Activated CD4-positive, alpha-beta T cell treated with anti-CD3 and anti-CD28 coated beads for 1 hour (primary cell): ENCODE measurements around the gene PTPRN.
"Not testable (repeated sequence)": the region's sequence is repeated elsewhere in the genome, so short reads cannot be mapped to it uniquely, and the experiment has no call there.

ENCODE experiments used
- DNase-seq: peaks from one replicate; pipeline ENCODE4 v3.0.0-alpha.2; 2020

Gene PTPRN

DNA sequence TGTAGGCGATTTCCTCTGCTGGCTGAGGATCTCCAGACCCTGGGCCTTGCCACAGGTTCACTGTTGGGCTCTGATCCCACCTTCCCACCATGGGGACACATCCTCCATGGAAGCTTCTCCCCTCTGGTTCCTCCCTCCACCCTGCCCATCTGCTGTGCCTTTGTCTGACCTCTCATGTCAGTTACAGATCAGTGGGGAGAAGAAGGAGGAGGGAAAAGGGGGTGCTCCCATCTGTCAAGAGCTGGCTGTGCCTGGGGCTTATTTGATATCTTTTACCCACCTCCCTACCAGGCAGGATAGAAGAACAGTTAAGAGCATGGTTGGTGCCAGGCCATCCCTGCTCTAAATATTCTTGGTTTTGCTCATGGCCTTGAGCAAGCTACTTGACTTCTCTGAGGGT, 42.3 kb downstream of the PTPRN start:
- no peak for DNase-seq

DNA sequence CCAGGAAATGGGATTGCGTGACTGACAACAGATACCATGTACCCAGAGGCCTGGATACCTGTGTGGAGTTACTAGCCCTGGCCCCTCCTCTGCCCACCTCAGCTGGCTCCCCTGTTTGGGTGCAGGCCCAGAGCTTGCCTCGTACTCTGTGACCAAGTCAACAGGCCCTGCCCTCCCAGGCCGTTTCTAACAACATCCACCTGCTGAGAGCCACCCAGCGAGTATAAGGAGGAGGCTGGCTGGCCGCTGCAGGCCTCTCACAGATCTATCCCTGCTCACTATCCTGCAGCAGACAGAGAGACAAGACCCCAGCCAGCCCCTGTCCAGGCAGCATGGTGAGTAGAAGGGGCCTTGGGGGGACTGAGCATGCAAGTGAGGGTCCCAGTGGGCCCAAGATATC, 43.0 kb downstream of the PTPRN start:
- DNase-seq = no peak

DNA sequence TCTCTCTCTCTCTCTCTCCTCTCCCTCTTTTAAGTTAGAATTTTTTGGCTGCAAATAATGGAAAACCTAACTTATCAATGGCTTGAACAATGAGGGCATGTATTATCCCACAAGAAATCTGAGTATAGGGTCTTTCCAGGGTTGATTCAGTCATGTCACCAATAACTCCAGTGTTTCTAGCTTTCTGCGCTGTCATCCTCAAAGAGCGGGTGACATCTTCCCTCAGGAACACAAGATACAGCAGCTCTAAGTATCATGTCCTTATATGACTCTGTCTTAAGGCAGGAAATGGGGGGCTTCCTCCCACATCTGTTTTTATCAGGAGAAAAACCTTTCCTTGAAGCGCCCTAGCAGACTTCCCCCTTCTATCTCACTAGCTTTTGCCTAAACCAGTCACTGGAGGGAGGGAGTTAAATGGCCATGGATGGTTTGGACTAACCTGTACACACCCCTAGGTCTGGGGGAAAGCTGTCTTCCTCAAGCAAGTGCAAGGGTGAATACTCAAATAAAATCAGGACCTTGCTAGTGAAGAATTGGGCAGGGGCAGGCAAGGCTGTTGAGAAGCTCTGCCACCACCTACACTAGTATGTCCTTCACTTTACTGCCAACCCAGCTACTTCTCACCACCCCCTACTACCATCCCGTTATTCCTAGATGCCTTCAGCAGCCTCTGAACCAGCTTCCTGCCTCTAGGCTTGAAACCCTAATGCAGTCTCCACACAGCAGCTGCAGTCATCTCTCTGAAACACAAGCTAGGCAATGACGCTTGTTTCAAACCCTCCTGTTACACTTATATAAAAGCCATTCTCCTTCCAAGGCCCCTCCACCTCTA, 48.0 kb downstream of the PTPRN start:
- no peak for DNase-seq

DNA sequence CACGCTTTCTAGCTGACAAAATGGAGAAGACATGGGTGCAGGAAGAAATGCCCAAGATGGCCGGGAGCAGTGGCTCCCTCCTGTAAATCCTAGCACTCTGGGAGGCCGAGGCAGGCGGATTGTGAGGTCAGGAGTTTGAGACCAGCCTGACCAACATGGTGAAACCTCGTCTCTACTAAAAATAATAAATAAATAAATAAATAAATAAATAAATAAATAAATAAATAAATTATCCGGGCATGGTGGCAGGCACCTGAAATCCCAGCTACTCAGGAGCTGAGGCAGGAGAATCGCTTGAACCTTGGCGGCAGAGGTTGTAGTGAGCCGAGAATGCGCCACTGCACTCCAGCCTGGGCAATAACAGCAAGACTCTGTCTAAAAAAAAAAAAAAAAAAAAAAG, 50.3 kb downstream of the PTPRN start:
- DNase-seq = not testable (repeated sequence)

DNA sequence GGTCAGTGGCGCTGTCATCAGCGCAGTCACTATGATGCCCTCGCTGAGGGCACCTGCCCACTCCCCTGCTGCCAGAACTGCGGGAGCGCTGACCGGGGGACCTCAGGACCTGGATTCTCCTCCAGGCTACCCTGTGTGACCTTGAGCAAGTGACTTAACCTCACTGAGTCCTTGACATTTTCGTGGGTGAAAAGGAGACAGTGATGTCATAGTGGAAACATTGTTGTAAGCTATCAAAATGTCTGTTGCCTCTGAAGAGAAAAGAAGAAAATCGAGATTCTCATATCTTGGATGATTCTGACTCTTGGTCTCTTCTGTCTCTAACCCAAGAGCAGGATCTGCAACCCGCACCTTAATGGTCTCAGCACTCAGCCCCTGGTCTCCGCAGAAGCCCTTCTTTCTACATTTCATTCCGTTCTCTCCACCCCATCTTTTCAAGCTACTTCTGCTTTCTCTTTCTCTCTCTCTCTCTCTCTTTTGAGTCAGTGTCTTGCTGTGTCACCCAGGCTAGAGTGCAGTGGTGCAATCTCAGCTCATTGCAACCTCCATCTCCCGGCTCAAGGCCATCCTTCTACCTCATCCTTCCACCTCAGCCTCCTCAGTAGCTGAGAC, 54.5 kb downstream of the PTPRN start:
- DNase-seq = no peak

DNA sequence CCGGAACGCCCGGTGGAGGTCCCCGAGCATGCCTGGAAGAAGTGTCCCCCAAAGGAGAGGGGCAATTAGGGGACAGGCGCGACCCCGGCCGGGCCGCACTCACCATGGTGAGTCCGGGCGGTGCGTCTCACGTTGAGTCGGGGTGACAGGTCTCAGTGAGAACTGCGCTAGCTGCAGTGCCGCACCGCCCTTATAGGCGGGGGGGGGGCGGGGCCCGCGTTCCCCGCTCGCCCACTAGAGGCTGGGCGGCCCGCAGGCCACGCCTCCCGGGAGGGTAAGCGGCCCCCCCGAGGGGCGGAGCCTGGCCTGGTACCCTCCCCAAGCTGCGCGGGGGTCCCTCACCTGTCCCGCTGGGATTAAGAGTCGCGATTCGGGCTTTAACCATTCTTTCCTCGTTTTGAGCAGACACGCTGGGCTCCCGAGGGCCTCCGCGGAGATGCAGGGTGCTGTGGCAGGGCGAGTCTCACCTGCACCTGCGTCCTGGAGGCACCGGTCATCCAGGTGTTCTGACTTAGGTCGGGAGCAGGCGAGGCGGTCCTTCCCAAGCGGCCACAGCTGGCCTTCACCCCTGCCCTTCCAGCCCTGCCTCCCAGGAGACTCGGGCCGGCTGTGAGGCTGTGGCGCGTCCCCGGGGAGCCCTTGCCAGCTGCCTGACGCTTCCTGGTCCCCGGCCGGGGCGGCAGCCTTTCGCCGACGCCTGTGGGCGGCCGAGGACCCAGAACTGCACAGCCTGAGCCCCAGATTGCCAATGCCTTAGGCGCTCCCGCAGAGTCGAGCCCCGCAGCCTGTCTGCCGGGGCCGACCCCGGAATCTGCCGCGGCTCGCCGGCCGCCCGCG, 55.2 kb downstream of the PTPRN start, which contains the start of gene TUBA4A:
TUBA4A (minus strand) TSS at position 166 of the 837 bp plus-strand sequence; CDS start at position 106, 60 bp downstream.
- peak; percentile 89 for DNase-seq

DNA sequence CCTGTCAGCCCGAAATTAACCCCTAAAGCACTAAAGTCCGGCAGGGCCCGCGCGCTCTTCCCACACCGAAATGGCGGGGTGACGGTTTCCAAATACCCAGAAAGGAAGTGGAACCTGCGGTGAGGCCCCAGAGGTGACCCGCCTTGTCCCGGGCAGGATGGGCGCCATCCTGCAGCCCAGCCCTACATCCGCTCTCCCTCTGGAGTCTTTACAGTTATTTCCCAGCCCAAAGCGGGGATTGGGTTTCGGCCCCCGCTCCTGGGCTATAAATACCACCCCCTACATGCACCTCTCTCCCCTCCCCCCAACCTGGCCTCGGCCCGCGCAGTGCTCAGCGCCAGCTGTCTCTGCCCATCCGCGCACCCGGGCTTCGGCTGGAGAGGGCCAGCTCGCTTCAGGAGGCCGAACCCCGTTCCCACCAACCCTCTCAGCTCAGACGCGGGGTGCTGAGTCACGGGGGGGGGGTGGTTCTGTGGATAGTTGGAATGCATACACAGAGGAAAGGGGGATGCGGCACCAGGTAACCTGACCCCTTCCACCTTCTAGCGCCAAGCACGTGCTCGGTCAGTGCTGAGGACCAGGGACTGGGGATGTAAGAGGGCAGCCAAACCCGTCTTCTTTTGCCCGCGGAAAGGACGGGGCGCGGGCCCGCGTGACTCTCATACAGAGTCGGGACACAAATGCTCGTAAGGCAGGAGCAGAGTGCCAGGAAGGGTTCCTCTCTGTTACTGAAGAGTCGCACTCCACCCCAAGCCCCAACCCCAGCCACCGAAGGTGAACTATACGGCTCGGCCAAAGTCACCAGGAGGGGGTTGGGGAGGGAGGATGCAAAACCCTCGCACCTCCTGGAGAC, 56.1 kb downstream of the PTPRN start, which contains the start of gene TUBA4B:
TUBA4B (plus strand) TSS at position 344 of the 853 bp plus-strand sequence; CDS start at position 509, 165 bp downstream.
- DNase-seq = no peak

DNA sequence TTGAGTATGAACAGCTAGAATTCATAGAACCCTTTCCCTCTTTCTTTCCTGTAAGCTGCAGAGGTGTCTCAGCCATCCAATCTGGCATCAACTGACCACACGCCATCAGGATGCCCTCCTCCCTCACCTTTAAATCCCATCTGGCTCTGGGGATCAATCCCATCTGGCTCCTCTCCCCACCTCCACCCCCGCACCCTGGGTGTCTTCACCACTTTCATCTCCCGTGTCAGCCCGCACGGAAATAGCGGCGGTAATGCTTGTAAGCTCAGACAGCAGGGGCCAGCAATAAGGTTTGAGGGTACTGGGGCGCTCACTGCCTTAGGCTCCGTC, 56.7 kb downstream of the PTPRN start:
- no peak for DNase-seq

DNA sequence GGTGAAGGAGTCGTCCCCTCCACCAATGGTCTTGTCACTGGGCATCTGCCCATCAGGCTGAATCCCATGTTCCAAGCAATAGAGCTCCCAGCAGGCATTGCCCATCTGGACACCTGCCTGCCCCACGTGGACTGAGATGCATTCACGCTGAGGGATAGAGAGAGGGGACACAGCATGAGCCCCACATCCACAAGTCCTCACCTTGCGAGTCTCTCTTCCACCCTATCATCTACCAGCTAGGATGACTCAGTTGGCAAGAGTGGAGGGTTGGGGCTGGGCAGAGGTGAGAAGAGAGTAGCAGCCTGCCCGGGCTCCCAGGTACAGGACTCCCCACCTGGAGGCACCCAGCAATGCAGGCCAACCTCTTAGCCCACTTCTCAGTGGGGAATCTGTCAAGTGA, 57.1 kb downstream of the PTPRN start:
- DNase-seq = no peak

DNA sequence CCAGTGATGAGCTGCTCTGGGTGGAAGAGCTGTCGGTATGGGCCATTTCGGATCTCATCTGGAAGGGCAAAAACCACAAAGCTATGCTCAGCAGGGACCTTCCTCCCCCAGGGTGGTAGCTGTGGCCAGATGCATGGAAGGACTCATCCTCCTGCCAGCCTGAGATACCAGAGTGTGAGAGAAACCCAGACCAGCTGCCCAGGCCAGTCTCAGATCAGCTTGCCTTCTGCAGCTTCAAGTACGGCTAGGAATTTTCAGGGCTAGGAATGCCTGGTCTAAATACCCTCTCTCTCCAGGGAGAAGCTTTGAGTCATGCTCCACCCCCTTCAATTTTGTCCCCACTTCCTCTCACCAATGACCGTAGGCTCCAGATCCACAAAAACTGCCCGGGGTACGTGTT, 57.5 kb downstream of the PTPRN start:
- no peak for DNase-seq

DNA sequence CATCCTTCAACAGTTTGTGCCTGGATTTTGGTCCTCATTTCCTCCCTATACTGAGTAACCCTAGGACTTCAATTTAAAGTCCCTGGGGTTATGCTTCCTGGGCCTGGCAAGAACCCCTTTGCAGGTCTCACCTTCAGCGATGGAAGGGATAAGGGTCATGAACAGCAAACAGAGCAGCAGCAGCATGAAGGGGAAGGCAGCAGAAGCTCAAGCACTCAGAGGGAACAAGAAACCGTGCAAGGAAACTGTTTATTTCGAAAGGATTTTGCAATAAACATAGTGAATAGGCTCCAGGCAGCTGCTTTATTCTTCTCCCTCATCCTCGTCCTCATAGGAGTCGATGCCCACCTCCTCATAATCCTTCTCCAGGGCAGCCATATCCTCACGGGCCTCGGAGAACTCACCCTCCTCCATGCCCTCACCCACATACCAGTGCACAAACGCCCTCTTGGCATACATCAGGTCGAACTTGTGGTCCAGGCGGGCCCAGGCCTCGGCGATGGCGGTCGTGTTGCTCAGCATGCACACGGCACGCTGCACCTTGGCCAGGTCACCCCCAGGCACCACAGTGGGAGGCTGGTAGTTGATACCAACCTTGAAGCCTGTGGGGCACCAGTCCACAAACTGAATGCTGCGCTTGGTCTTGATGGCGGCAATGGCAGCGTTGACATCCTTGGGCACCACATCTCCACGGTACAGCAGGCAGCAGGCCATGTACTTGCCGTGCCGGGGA, 59.0 kb downstream of the PTPRN start:
- no peak for DNase-seq

DNA sequence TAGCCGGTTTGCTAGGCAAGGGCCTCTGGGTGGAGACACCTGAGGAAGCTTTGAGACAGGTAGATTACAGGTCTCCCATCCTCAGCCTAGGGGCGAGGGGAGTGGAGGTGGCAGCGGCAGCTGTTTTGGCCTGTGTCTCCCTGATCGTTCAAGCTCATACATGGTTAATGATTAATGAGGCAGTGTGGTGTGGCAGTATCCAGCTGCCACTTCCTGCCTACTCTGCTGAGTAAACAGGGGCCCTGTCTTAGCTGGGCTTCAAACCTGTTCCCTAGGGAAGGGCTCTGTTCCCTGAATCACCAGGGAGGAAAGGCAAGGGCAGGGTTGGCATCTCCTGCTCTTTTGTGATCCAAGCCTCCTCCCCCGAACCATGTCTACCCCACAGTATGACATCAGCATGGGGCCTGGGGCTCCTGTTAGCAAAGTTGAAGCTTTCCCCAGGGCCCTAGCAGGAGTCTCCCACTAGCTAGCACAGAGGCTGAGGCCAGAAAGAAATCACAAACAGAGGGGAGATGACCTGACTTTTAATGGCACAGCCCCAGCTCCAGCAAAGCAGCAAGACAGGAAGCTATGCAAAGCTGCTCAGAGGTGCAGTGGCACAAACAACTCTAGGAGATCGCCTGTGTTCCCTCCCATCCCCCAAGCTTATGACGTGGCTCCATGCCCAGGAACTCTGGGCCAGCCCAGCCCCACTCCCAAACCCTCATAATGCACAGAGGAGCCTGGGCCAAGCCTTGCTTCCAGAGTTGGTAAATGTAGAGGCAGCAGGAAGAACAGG, 59.8 kb downstream of the PTPRN start:
- DNase-seq = no peak

DNA sequence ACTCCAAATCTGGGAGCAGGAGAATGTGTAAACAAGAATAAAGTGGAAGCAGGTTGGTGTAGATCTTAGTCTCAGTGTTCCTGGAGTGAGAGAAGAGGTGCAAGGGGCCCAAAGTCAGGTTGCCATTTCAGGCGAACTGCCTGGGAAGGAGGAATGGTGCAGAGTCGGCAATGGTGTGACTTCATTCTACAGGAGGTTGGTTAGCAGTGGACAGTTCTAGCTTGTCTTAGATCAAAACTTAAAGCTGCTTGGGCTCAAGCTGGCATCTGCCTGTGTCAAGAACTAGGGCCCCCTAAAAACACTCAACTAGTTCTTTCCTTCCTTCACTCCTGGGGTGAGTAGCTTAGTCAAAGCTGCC, 60.4 kb downstream of the PTPRN start:
- no peak for DNase-seq

DNA sequence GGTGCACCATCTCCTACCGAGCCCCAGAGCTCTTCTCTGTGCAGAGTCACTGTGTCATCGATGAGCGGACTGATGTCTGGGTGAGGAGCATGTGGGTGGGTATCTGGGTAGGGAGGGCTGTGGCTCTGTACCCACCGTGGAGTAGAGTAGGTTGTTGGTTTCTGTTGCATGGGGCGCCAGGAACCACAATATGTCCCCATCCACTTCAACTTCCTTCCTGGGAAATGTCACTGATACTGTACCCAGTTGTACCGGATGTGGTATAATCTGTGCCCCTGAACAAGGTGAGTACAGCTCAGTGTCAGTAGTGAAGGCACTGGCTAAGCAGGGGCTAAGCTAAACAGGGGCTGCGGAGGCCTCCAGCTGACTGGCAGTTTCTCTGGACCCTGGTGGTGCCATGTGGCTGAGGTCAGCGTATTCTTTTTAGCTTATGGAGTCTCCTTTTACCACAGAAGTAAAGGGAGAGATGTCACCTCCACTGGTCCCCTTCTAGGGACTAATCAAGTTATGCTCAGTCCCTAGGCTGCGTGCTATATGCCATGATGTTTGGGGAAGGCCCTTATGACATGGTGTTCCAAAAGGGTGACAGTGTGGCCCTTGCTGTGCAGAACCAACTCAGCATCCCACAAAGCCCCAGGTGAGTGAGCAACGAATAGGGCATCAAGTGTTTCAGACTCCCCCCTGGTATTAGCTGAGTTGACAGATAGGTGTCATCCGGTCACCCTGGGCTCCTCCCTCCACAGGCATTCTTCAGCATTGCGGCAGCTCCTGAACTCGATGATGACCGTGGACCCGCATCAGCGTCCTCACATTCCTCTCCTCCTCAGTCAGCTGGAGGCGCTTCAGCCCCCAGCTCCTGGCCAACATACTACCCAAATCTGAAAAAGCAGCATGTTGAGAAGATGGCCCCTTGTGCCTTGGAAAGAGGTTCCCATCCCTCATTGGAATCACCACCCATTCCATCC, 61.2 kb downstream of the PTPRN start:
- DNase-seq = no peak

DNA sequence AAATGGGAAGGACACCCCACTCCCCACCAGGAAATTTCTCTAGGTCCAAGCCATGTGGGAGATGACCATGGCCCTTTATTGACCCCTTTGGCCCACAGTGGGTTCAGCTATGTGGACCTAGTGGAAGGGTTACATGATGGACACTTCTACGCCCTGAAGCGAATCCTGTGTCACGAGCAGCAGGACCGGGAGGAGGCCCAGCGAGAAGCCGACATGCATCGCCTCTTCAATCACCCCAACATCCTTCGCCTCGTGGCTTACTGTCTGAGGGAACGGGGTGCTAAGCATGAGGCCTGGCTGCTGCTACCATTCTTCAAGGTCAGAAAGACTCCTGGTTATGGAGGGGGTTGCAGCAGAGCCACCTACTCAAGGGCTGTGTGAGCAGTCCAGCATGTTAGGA, 62.6 kb downstream of the PTPRN start:
- no peak for DNase-seq

DNA sequence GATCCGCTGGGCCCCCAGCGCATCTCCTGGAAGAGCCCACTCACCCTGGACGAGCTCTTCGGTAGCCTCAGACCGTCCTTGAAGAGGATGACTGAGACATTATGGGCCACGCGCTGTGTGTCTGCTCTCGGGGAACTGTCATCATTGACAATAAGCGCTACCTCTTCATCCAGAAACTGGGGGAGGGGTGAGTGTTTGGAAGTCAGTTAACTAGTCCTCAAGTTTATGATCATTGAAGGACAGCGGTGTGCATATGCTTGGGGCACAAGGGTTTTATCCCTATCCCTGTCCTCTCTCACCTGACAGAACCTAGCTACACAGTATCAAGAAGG, 63.3 kb downstream of the PTPRN start:
- no peak for DNase-seq

DNA sequence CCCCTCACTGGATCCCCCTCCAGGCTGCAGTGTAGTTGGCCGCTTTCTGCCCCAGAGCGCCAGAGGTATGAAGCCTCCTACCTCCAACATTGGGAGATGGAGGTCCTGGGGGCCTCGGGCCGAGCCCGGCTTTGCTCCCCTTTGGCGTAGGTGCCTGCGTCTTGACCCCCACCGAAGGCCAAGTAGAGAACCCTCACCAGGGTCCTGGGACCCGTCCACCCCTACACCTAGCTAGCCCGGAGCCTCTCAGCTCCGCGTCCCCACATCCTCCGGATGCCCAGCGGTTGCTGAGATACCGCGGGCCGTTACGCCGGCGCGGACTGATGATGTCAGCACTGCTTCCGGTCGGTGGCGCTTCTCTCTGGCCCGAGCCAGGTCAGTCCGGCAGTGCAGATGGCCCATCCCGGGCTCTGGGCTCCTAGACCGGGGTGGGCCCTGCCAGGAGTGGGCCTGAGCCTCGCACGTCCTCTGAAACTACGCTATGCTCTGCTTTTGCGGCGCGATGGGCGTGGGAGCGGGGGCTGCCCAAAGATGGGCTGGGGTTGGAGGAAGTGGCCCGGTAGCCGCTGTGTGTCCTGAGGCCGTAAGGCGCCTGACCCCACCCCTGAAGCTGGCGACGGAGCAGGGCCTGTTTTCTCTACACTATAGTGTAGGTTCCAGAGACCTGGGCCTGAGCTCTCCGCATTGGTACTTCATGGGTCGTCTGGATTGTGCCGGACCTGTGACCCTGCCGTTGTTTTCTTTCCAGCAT, 63.9 kb downstream of the PTPRN start, which contains the start of the genes GLB1L and STK16:
GLB1L (minus strand) TSS at position 297 of the 751 bp plus-strand sequence. CDS start 1,871 bp downstream, outside the sequence.
STK16 (plus strand) TSS at position 332 of the 751 bp plus-strand sequence. CDS start 521 bp downstream, outside the sequence.
- peak; percentile 82 for DNase-seq

DNA sequence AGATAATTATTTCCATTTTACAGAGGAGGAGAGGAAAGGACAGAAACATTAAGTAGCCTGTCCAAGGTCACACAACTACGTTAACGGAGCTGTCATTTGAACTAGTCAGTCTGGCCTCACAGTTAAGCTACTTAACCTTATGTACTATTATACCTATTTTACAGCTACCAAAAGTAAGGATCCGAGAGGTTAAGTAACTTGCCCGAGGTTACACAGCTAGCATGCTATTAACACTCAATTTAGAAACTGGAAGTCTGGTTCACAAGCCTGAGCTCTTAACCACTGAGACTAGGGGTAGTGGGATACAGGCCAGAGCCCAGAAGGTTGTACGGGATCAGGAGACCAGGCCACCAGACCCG, 64.4 kb downstream of the PTPRN start:
- no peak for DNase-seq

DNA sequence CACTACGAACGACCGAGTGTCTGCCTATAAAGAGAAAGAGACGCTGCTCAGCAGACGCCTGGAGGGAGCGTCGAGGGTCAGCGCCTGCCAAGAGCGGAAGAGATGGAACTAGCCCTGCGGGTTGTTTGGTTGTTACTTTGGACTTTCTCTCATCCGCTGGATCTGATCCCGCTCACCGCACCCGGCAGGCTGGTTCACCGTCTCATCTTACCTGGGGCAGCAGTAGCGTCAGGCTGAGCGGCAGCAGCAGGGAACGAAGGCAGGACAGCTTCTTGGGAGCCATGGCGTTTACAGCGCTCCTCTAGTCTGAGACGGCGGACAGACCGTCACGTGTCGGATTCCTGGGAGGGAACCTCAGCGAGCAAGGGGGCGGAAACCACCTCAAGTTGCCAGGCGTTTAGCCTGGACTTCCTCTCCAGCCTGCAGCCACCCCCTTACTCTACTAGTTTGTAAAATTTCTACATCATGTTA, 65.9 kb downstream of the PTPRN start:
- DNase-seq = no peak
